Fibroblast of mammary gland (primary cell): ENCODE results near the gene CLEC4M.
A peak's percentile ranks its signal among the peaks of the same experiment; 100 is the strongest.

ENCODE experiments used
- DNase-seq: peaks from one replicate; pipeline ENCODE4 v3.0.0-alpha.2; 2010; ENCODE audit warnings: low read depth
- H3K4me3 ChIP-seq: 2 replicates; pipeline ENCODE4 v1.5.1; 2011; ENCODE audit warnings: low read depth, mild to moderate bottlenecking, low read length, moderate library complexity; ENCODE audit not compliant: control insufficient read depth
- CTCF ChIP-seq: conservative IDR thresholded peaks from 2 replicates; pipeline ENCODE4 v1.5.1; 2011; ENCODE audit warnings: low read depth, low read length, inconsistent platforms; ENCODE audit not compliant: control insufficient read depth, insufficient read depth

The CLEC4M gene

GRCh38 chr19:7734220-7735203 lies 28.5 kb upstream of the CLEC4M start:
- no peak overlapping the region for H3K4me3 ChIP-seq
- DNase-seq = peak; percentile 21
- TF ChIP-seq CTCF = no peak

- H3K4me3 ChIP-seq = no peak overlapping the region
- TF ChIP-seq CTCF = no peak
- DNase-seq = no peak
These were observed 26.9 kb upstream of the CLEC4M start for GRCh38 chr19:7736148-7736547.

GRCh38 chr19:7737215-7737614 lies 25.8 kb upstream of the CLEC4M start:
- no peak for TF ChIP-seq CTCF
- no peak for DNase-seq
- no peak overlapping the region for H3K4me3 ChIP-seq

- H3K4me3 ChIP-seq = no peak overlapping the region
- no peak for DNase-seq
- no peak for TF ChIP-seq CTCF
These were observed 25.0 kb upstream of the CLEC4M start for GRCh38 chr19:7738023-7738422.

- TF ChIP-seq CTCF = no peak
- no peak for DNase-seq
- no peak overlapping the region for H3K4me3 ChIP-seq
These were observed 23.8 kb upstream of the CLEC4M start for GRCh38 chr19:7739211-7739755.

- DNase-seq = no peak
- no peak overlapping the region for H3K4me3 ChIP-seq
- TF ChIP-seq CTCF = no peak
These were observed 23.0 kb upstream of the CLEC4M start for GRCh38 chr19:7739801-7740681.
